Endothelial cell of umbilical vein (primary cell): ENCODE data around the gene CHMP5. TPM values are rescaled to one million over a fixed set of nuclear protein-coding genes. Genes with fewer than 3 reads are reported as not detected.

Source experiments
- BruUV-seq: library from RNA; stranded (reverse); fragments of 400-500 nt; replicated peaks from 2 replicates; lab custom pipeline; 2021; lab: Mats Ljungman, UMichigan
- CTCF ChIA-PET: fragments of 300-600, 350-600 bp; sonication (Branson Sonifier 250); formaldehyde crosslinking; loops from one replicate; lab custom pipeline; 2021; ENCODE audit warnings: antibody characterized with exemption, inconsistent platforms; lab: Charles Lee
- POLR2A ChIA-PET: fragments of 300-600, 350-600 bp; sonication (Branson Sonifier 250); formaldehyde crosslinking; loops from one replicate; lab custom pipeline; 2021; ENCODE audit warnings: antibody characterized with exemption, inconsistent platforms; lab: Charles Lee
- DNase-seq: peaks from one replicate; pipeline ENCODE4 v3.0.0-alpha.2; 2011; ENCODE audit warnings: low read depth, low spot score
- FAIRE-seq: peaks from 2 replicates; lab custom pipeline; 2011; peaks lifted over from hg19 to GRCh38; lab: Jason Lieb, UNC
- H2AFZ ChIP-seq: 2 replicates; pipeline ENCODE4 v1.6.0; 2012; ENCODE audit warnings: low read depth, low read length, control low read depth, inconsistent platforms
- H3K27ac ChIP-seq: 2 replicates; pipeline ENCODE4 v1.5.1; 2011; ENCODE audit warnings: low read depth, mild to moderate bottlenecking, control low read depth, low read length, moderate library complexity; ENCODE audit not compliant: insufficient read depth
- H3K27me3 ChIP-seq, 2 experiments: 2 replicates each; pipeline versions ENCODE4 v1.6.0 to v1.6.1; 2011; ENCODE audit warnings: low read length in 2 of 2, mixed read lengths in 1 of 2; ENCODE audit not compliant: control insufficient read depth in 2 of 2, insufficient read depth in 2 of 2
- H3K36me3 ChIP-seq, 2 experiments: 2 replicates in 1 of 2; 3 replicates in 1 of 2; pipeline ENCODE4 v1.5.1; 2011; ENCODE audit warnings: low read length in 2 of 2, mild to moderate bottlenecking in 1 of 2, moderate library complexity in 1 of 2; ENCODE audit not compliant: control insufficient read depth in 2 of 2, insufficient read depth in 2 of 2; ENCODE audit errors: extremely low read depth in 1 of 2
- H3K4me1 ChIP-seq: 3 replicates; pipeline ENCODE4 v1.5.1; 2011; ENCODE audit warnings: mild to moderate bottlenecking, low read length; ENCODE audit not compliant: control insufficient read depth, insufficient read depth; ENCODE audit errors: extremely low read depth
- H3K4me2 ChIP-seq: 2 replicates; pipeline ENCODE4 v1.6.1; 2011; ENCODE audit warnings: low read length, control low read depth, mixed read lengths; ENCODE audit not compliant: insufficient read depth
- H3K4me3 ChIP-seq, 3 experiments: fragments of 200-600 bp in 1 of 3; sonication (generic), shearing (Covaris generic) in 1 of 3; replicated peaks in 1 of 3; 2 replicates each; pipeline ENCODE4 v1.5.1; 2011 to 2016; ENCODE audit warnings: control low read depth in 3 of 3, low read length in 3 of 3, mild to moderate bottlenecking in 2 of 3, inconsistent platforms in 1 of 3, low read depth in 1 of 3, moderate library complexity in 1 of 3; ENCODE audit not compliant: insufficient read depth in 1 of 3
- H3K79me2 ChIP-seq: 2 replicates; pipeline ENCODE4 v1.6.0; 2012; ENCODE audit warnings: low read length, inconsistent platforms; ENCODE audit not compliant: control insufficient read depth, insufficient read depth
- H3K9ac ChIP-seq: replicated peaks from 2 replicates; pipeline ENCODE3; 2011; ENCODE audit warnings: low read length, control low read depth; ENCODE audit not compliant: insufficient read depth; ENCODE audit errors: extremely low read depth
- H3K9me1 ChIP-seq: replicated peaks from 3 replicates; pipeline ENCODE4 v1.6.0; 2011; ENCODE audit warnings: mild to moderate bottlenecking, low read length; ENCODE audit not compliant: control insufficient read depth, insufficient read depth; ENCODE audit errors: extremely low read depth
- H3K9me3 ChIP-seq: replicated peaks from 2 replicates; pipeline ENCODE4 v1.5.1; 2012; ENCODE audit warnings: low read length, inconsistent platforms; ENCODE audit not compliant: control insufficient read depth, insufficient read depth
- H4K20me1 ChIP-seq: replicated peaks from 2 replicates; pipeline ENCODE3; 2011; ENCODE audit warnings: mild to moderate bottlenecking, low read length; ENCODE audit not compliant: control insufficient read depth, insufficient read depth; ENCODE audit errors: extremely low read depth
- EZH2 ChIP-seq: IDR thresholded peaks from 2 replicates; pipeline ENCODE4 v1.6.1; 2012; ENCODE audit warnings: borderline replicate concordance, low read depth, mild to moderate bottlenecking, moderate library complexity, low read length, inconsistent platforms; ENCODE audit not compliant: severe bottlenecking
- FOS ChIP-seq: IDR thresholded peaks from 2 replicates; pipeline ENCODE4 v1.6.1; 2011; ENCODE audit warnings: mild to moderate bottlenecking, low read length, moderate library complexity, borderline replicate concordance; ENCODE audit not compliant: insufficient read depth
- GATA2 ChIP-seq: IDR thresholded peaks from 2 replicates; pipeline ENCODE4 v1.7.0; 2011; ENCODE audit warnings: low read depth, mild to moderate bottlenecking, moderate library complexity, mixed read lengths, low read length; ENCODE audit not compliant: insufficient read length, insufficient read depth
- JUN ChIP-seq: IDR thresholded peaks from 2 replicates; pipeline ENCODE4 v1.6.1; 2011; ENCODE audit warnings: borderline replicate concordance, low read depth; ENCODE audit not compliant: insufficient read length, insufficient read depth
- MYC ChIP-seq: IDR thresholded peaks from one replicate; pipeline ENCODE4 v1.6.1; 2011; ENCODE audit warnings: mild to moderate bottlenecking, low read depth, low read length
- POLR2A ChIP-seq: IDR thresholded peaks from 2 replicates; pipeline ENCODE4 v1.6.1; 2012; ENCODE audit warnings: low read depth, mild to moderate bottlenecking, control low read depth, low read length
- POLR2AphosphoS5 ChIP-seq: IDR thresholded peaks from 2 replicates; pipeline ENCODE4 v1.6.1; 2012; ENCODE audit warnings: low read depth, mild to moderate bottlenecking, control low read depth, low read length, moderate library complexity; ENCODE audit not compliant: insufficient read depth
- dilution Hi-C: fragments of 300-500 bp; cut with MboI; formaldehyde crosslinking; loops from one replicate; pipeline ENCODE4 v1.15.0; 2019; ENCODE audit warnings: low sequenced_read_pairs; ENCODE audit not compliant: extremely low pct_ligation_motif_present
- intact Hi-C: fragments of 100-400 bp; cut with micrococcal nuclease; formaldehyde crosslinking; loops from one replicate; pipeline ENCODE4 v1.10.0; 2022
- polyA plus RNA-seq, 4 experiments: library from polyadenylated mRNA; depleted of rRNA in 3 of 4; stranded (reverse) in 3 of 4; unstranded in 1 of 4; fragments of >200 nt; gene quantifications; 2 replicates each; pipeline versions ENCODE4 v1.2.1 to v1.2.3, GENCODE V29; 2011 to 2012; ENCODE audit warnings: missing spikeins in 1 of 4
- total RNA-seq: library from RNA; stranded (reverse); gene quantifications from 2 replicates; pipeline ENCODE4 v1.2.3, GENCODE V29; 2021
- TF ChIP-seq, protein P1 (sequence below), 2 donors: IDR thresholded peaks; 1 replicate in 1 of 2; 2 replicates in 1 of 2; pipeline ENCODE4 v1.5.1; 2011; ENCODE audit warnings: low read length in 2 of 2, mild to moderate bottlenecking in 2 of 2, moderate library complexity in 2 of 2, control low read depth in 1 of 2, inconsistent platforms in 1 of 2, low read depth in 1 of 2; ENCODE audit not compliant: insufficient read depth in 1 of 2; ENCODE audit errors: extremely low read depth in 1 of 2
- TF ChIP-seq, protein P2 (sequence below): IDR thresholded peaks from 2 replicates; pipeline ENCODE4 v1.6.1; 2011; ENCODE audit not compliant: insufficient read depth, insufficient read length

CHMP5 gene
- total and polyA plus RNA-seq, 2 donors (not counting 3 experiments of a cell fraction or from before 2014, with no cell fraction given), result 33.2 to 55.8 TPM

DNA sequence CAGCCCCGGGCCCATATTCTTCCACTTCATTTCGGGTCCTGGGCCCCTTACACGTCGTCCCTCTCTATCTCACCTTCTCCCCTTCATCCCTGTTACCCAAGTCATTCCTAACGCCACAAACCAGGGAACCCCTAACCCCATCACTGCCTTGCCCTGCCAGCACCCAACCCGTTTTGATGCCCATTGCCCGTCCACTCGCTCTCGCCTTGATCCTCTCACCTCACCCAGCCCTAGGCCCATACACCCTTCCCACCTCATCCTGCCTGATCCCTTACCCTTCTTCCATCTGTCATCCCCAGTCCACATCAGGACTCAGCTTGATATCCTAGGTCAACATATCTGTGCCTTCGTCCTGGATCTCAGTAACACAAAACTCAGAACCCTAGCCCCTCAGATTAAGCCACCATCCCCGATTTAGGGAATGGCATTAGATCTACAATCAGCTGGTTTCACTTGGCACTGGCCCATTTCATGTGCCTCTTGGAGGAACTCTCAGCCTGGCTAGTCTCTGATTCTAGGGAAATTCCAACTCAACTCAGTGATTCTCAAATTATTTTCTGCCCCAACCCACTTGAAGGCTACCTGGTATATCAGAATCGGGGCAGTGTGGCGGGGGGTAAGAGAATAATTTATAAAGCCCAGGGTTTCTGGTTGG lies 489 bp downstream of the CHMP5 start:
- TF ChIP-seq EZH2 (no peak), GATA2 (no peak), POLR2A (no peak), JUN (no peak), POLR2AphosphoS5 (no peak), MYC (no peak), FOS (no peak)
- TF ChIP-seq, protein P1, sequence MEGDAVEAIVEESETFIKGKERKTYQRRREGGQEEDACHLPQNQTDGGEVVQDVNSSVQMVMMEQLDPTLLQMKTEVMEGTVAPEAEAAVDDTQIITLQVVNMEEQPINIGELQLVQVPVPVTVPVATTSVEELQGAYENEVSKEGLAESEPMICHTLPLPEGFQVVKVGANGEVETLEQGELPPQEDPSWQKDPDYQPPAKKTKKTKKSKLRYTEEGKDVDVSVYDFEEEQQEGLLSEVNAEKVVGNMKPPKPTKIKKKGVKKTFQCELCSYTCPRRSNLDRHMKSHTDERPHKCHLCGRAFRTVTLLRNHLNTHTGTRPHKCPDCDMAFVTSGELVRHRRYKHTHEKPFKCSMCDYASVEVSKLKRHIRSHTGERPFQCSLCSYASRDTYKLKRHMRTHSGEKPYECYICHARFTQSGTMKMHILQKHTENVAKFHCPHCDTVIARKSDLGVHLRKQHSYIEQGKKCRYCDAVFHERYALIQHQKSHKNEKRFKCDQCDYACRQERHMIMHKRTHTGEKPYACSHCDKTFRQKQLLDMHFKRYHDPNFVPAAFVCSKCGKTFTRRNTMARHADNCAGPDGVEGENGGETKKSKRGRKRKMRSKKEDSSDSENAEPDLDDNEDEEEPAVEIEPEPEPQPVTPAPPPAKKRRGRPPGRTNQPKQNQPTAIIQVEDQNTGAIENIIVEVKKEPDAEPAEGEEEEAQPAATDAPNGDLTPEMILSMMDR (IDR thresholded peaks at IDR 0.05; ENCODE audit: extremely low read depth in 1 of 2, insufficient read depth in 1 of 2, low read depth in 1 of 2, low read length in 2 of 2), result no peak
- TF ChIP-seq, protein P2, sequence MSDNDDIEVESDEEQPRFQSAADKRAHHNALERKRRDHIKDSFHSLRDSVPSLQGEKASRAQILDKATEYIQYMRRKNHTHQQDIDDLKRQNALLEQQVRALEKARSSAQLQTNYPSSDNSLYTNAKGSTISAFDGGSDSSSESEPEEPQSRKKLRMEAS, result no peak
- Histone ChIP-seq H3K4me2 (peak overlapping the region; percentile 56), H3K9me3 (no peaks in the 10 kb centered on the region), H3K4me1 (peaks cover 15% of the 10 kb centered on the region), H3K9me1 (no peaks in the 10 kb centered on the region), H3K79me2 (peaks cover 33% of the 10 kb centered on the region), H3K36me3 (peaks cover 7 to 12% of the 10 kb centered on the region in 2 experiments), H4K20me1 (no peaks in the 10 kb centered on the region), H3K27me3 (no peaks in the 10 kb centered on the region), H2AFZ (no peak overlapping the region), H3K27ac (peak overlapping the region; percentile 34), H3K4me3 (peak overlapping the region; percentile 0 to 96 (median 38)), H3K9ac (peak overlapping the region; percentile 53)
- FAIRE-seq, result no peak
- no peak for DNase-seq
- ChIA-PET CTCF (no interaction called here), POLR2A (no interaction called here)
- dilution Hi-C loops, result no loop called here
- TSS peak; percentile 64 for BruUV-seq
- intact Hi-C loops, result loop anchor here (2.0 kb wide), 1 partner anchor 67 kb away; no protein-coding TSS in a partner anchor
